Keratinocyte (primary cell): ENCODE measurements around the gene ATG10. TPM values are rescaled to one million over a fixed set of nuclear protein-coding genes. Genes with fewer than 3 reads are reported as not detected.

Experiments
- DNase-seq: peaks from one replicate; pipeline ENCODE4 v3.0.0-alpha.2; 2011; ENCODE audit warnings: low read depth, missing footprints, low spot score
- FAIRE-seq: peaks from 2 replicates; lab custom pipeline; 2011; peaks lifted over from hg19 to GRCh38; lab: Jason Lieb, UNC
- H2AFZ ChIP-seq: 2 replicates; pipeline ENCODE4 v1.6.0; 2012; ENCODE audit warnings: low read length, control low read depth, inconsistent platforms; ENCODE audit not compliant: control insufficient read depth
- H3K27ac ChIP-seq: 2 replicates; pipeline ENCODE4 v1.5.1; 2011; ENCODE audit warnings: low read length; ENCODE audit not compliant: control insufficient read depth, insufficient read depth
- H3K27me3 ChIP-seq: 3 replicates; pipeline ENCODE4 v1.6.0; 2011; ENCODE audit warnings: low read length; ENCODE audit not compliant: control insufficient read depth, insufficient read depth; ENCODE audit errors: extremely low read depth
- H3K36me3 ChIP-seq, 2 experiments: 2 replicates in 1 of 2; 3 replicates in 1 of 2; pipeline ENCODE4 v1.5.1; 2011; ENCODE audit warnings: low read length in 2 of 2, mild to moderate bottlenecking in 1 of 2; ENCODE audit not compliant: control insufficient read depth in 2 of 2, insufficient read depth in 2 of 2; ENCODE audit errors: extremely low read depth in 1 of 2
- H3K4me1 ChIP-seq: 3 replicates; pipeline ENCODE4 v1.5.1; 2011; ENCODE audit warnings: low read length; ENCODE audit not compliant: control insufficient read depth, insufficient read depth; ENCODE audit errors: extremely low read depth
- H3K4me2 ChIP-seq: 3 replicates; pipeline ENCODE4 v1.6.0; 2011; ENCODE audit warnings: low read depth, low read length; ENCODE audit not compliant: control insufficient read depth, insufficient read depth; ENCODE audit errors: extremely low read depth
- H3K4me3 ChIP-seq, 3 experiments: fragments of 200-600 bp in 1 of 3; sonication (generic) in 1 of 3; 2 replicates in 2 of 3; 3 replicates in 1 of 3; pipeline ENCODE4 v1.5.1; 2011 to 2016; ENCODE audit warnings: low read length in 3 of 3, mild to moderate bottlenecking in 3 of 3, control low read depth in 2 of 3, inconsistent platforms in 1 of 3, low read depth in 1 of 3, mixed read lengths in 1 of 3, mixed run types in 1 of 3, moderate library complexity in 1 of 3; ENCODE audit not compliant: control insufficient read depth in 2 of 3, insufficient read depth in 2 of 3; ENCODE audit errors: extremely low read depth in 1 of 3
- H3K79me2 ChIP-seq: 2 replicates; pipeline ENCODE4 v1.6.0; 2012; ENCODE audit warnings: low read length; ENCODE audit not compliant: control insufficient read depth, insufficient read depth
- H3K9ac ChIP-seq: 3 replicates; pipeline ENCODE4 v1.6.0; 2011; ENCODE audit warnings: low read length; ENCODE audit not compliant: control insufficient read depth, insufficient read depth; ENCODE audit errors: extremely low read depth
- H3K9me1 ChIP-seq: 3 replicates; pipeline ENCODE4 v1.6.0; 2011; ENCODE audit warnings: low read length; ENCODE audit not compliant: control insufficient read depth, insufficient read depth; ENCODE audit errors: extremely low read depth
- H3K9me3 ChIP-seq: 2 replicates; pipeline ENCODE4 v1.5.1; 2012; ENCODE audit warnings: low read depth, low read length; ENCODE audit not compliant: control insufficient read depth
- H4K20me1 ChIP-seq: 3 replicates; pipeline ENCODE4 v1.6.0; 2011; ENCODE audit warnings: low read length; ENCODE audit not compliant: control insufficient read depth, insufficient read depth; ENCODE audit errors: extremely low read depth
- CTCF ChIP-seq, 3 experiments: IDR thresholded peaks in 1 of 3; conservative IDR thresholded peaks in 1 of 3; optimal IDR thresholded peaks in 1 of 3; 2 replicates in 2 of 3; 3 replicates in 1 of 3; pipeline versions ENCODE3 to v1.5.1; 2011; ENCODE audit warnings: low read length in 3 of 3, mild to moderate bottlenecking in 3 of 3, moderate library complexity in 2 of 3, control low read depth in 1 of 3, inconsistent platforms in 1 of 3; ENCODE audit not compliant: insufficient read depth in 2 of 3; ENCODE audit errors: extremely low read depth in 1 of 3
- EZH2 ChIP-seq: IDR thresholded peaks from one replicate; pipeline ENCODE4 v1.6.1; 2012; ENCODE audit warnings: inconsistent platforms, mild to moderate bottlenecking, low read length, moderate library complexity
- dilution Hi-C: fragments of 300-500 bp; cut with MboI; formaldehyde crosslinking; loops from one replicate; pipeline ENCODE4 v1.7.0; 2020; ENCODE audit warnings: low sequenced_read_pairs; ENCODE audit not compliant: extremely low pct_ligation_motif_present
- polyA plus RNA-seq, 5 experiments: library from polyadenylated mRNA; depleted of rRNA in 3 of 5; stranded (reverse) in 3 of 5; stranded (forward) in 1 of 5; unstranded in 1 of 5; fragments of >200 nt; gene quantifications; 1 replicate in 1 of 5; 2 replicates in 3 of 5; 3 replicates in 1 of 5; pipeline versions ENCODE4 v1.2.1 to v1.2.3, GENCODE V29; 2011 to 2012; ENCODE audit warnings: missing spikeins in 2 of 5, low read depth in 1 of 5, low replicate concordance in 1 of 5

ATG10 gene
- polyA plus RNA-seq, 1 donor (not counting 4 experiments of a cell fraction or from before 2014, with no cell fraction given) = 5.4 TPM

- no peaks in the 10 kb centered on the region for H3K27me3 ChIP-seq
- H3K36me3 ChIP-seq = no peaks in the 10 kb centered on the region
- no peaks in the 10 kb centered on the region for H3K4me1 ChIP-seq
- DNase-seq (no peak), FAIRE-seq (no peak)
- H3K79me2 ChIP-seq = no peaks in the 10 kb centered on the region
- H3K9me1 ChIP-seq = no peaks in the 10 kb centered on the region
- no peak overlapping the region for H3K4me2 ChIP-seq
- H3K27ac ChIP-seq = no peak overlapping the region
- H3K9me3 ChIP-seq = no peaks in the 10 kb centered on the region
- no peaks in the 10 kb centered on the region for H4K20me1 ChIP-seq
- H2AFZ ChIP-seq = no peak overlapping the region
- dilution Hi-C loops = no loop called here
- H3K4me3 ChIP-seq = no peak overlapping the region
- no peak for TF ChIP-seq EZH2
- TF ChIP-seq CTCF (optimal IDR thresholded peaks at IDR 0.05 in 1 of 3, IDR thresholded peaks at IDR 0.05 in 1 of 3, conservative IDR thresholded peaks at IDR 0.05 in 1 of 3; ENCODE audit: extremely low read depth in 1 of 3, insufficient read depth in 2 of 3, low read length in 3 of 3) = no peak
- no peak overlapping the region for H3K9ac ChIP-seq
Measured at GRCh38 chr5:82095536-82095935, 123.7 kb downstream of the ATG10 start.

- Histone ChIP-seq H3K9me3 (no peaks in the 10 kb centered on the region), H3K36me3 (no peaks in the 10 kb centered on the region), H3K27me3 (no peaks in the 10 kb centered on the region), H3K9ac (no peak overlapping the region), H3K4me3 (no peak overlapping the region), H3K27ac (no peak overlapping the region), H4K20me1 (no peaks in the 10 kb centered on the region), H3K9me1 (no peaks in the 10 kb centered on the region), H3K79me2 (no peaks in the 10 kb centered on the region), H3K4me2 (no peak overlapping the region), H2AFZ (no peak overlapping the region), H3K4me1 (no peaks in the 10 kb centered on the region)
- dilution Hi-C loops = no loop called here
- DNase-seq (no peak), FAIRE-seq (no peak)
- no peak for TF ChIP-seq EZH2
- TF ChIP-seq CTCF (optimal IDR thresholded peaks at IDR 0.05 in 1 of 3, IDR thresholded peaks at IDR 0.05 in 1 of 3, conservative IDR thresholded peaks at IDR 0.05 in 1 of 3; ENCODE audit: extremely low read depth in 1 of 3, insufficient read depth in 2 of 3, low read length in 3 of 3) = no peak
Measured at GRCh38 chr5:82096249-82096648, 124.4 kb downstream of the ATG10 start.
